C4-2B (cell line): ENCODE measurements around the gene IFT172.

Source experiments
- CTCF ChIP-seq: fragments of 450-650 bp; conservative IDR thresholded peaks from 2 replicates; pipeline ENCODE4 v1.5.1; 2017; ENCODE audit warnings: mild to moderate bottlenecking
- ZFX ChIP-seq: fragments of 450-650 bp; IDR thresholded peaks from 2 replicates; pipeline ENCODE4 v1.6.1; 2017

- no peak for TF ChIP-seq CTCF
- no peak for TF ChIP-seq ZFX
Observed at GRCh38 chr2:27435628-27436027, 53.9 kb downstream of the IFT172 start.
